ENCODE measurements around the gene PCK2.
"Not testable (repeated sequence)": the region's sequence is repeated elsewhere in the genome, so short reads cannot be mapped to it uniquely, and the experiment has no call there.

Gene PCK2
- long read RNA-seq, transcript PCK2-203 (10 exons, 2,505 nt) = minor isoform, 17 of 954 reads
- long read RNA-seq, transcript PCK2-202 (7 exons, 1,830 nt) = minor isoform, 7 of 954 reads
- long read RNA-seq, transcript PCK2-201 (10 exons, 2,357 nt) = major isoform, 581 of 954 reads
- long read RNA-seq, partial matches to known transcripts = 55 of 954 reads
- long read RNA-seq, other reads (novel, unspliced or antisense) = 293 of 954 reads

- no peak for TF ChIP-seq REST (IDR thresholded peaks at IDR 0.05; ENCODE audit: insufficient replicate concordance, low read depth)
- TF ChIP-seq SPI1 (IDR thresholded peaks at IDR 0.05; ENCODE audit: borderline replicate concordance, low read depth) = peak; percentile 90
- TF ChIP-seq POLR2AphosphoS5 (IDR thresholded peaks at IDR 0.05; ENCODE audit: low read depth) = peak; percentile 85
- DNase-seq (ENCODE audit: low read depth in 1 of 2, low spot score in 1 of 2) = peak; percentile 78 to 92
- H3K27ac ChIP-seq (replicated peaks) = peak within 1 kb of the TSS; percentile 93
- no peaks in the 10 kb centered on the region for H3K27me3 ChIP-seq (ENCODE audit: insufficient read depth, poor library complexity, severe bottlenecking)
- peak within 1 kb of the TSS; percentile 82 for H3K4me3 ChIP-seq (replicated peaks; ENCODE audit: insufficient read depth, low read length)
Measured at GRCh38 chr14:24093901-24094840, at the start of gene PCK2. TSS of gene PCK2 (plus strand) at chr14:24094311. CDS start at chr14:24094406, 95 bp downstream.

DNA sequence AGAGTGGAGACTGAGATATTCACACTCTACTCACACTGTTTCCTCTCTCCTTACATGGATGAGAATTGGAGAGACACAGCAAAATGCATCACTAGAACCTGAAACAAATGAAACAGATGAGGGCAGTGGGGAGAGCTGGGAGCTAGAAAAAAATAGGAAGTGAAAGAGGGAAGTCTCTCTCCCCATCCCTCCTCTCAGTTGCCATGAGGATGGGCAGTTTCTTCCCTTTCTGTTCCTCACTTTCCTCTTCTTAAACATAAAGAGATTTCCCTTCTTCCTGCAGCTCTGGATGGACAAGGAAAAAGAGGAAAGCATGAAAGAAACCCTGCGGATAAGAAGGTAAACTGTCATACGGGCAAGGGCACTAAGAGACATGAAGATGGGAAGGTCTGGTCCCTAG, 45.1 kb upstream of the PCK2 start:
- DNase-seq (ENCODE audit: low read depth in 1 of 2, low spot score in 1 of 2); H3K27ac ChIP-seq (replicated peaks); H3K4me3 ChIP-seq (replicated peaks; ENCODE audit: insufficient read depth, low read length): not testable (repeated sequence)
- peaks cover 18% of the 10 kb centered on the region for H3K27me3 ChIP-seq (ENCODE audit: insufficient read depth, poor library complexity, severe bottlenecking)
- TF ChIP-seq SPI1 (IDR thresholded peaks at IDR 0.05; ENCODE audit: borderline replicate concordance, low read depth) = peak; percentile 94

DNA sequence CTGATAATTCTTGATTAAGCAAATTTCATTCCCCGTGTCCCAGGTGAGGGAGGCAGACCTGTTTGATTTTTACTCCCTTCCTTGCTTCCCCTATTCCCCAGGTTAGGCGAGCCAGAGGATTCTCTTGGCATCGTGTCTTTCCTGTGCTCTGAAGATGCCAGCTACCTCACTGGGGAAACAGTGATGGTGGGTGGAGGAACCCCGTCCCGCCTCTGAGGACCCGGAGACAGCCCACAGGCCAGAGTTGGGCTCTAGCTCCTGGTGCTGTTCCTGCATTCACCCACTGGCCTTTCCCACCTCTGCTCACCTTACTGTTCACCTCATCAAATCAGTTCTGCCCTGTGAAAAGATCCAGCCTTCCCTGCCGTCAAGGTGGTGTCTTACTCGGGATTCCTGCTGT, 43.4 kb upstream of the PCK2 start:
- not testable (repeated sequence) for H3K4me3 ChIP-seq (replicated peaks; ENCODE audit: insufficient read depth, low read length); H3K27ac ChIP-seq (replicated peaks)
- peaks cover 20% of the 10 kb centered on the region for H3K27me3 ChIP-seq (ENCODE audit: insufficient read depth, poor library complexity, severe bottlenecking)

GRCh38 chr14:24051176-24051788, 42.8 kb upstream of the PCK2 start:
- TF ChIP-seq GABPA (IDR thresholded peaks at IDR 0.05; ENCODE audit: low read depth) (no peak), REST (IDR thresholded peaks at IDR 0.05; ENCODE audit: insufficient replicate concordance, low read depth) (no peak), SPI1 (IDR thresholded peaks at IDR 0.05; ENCODE audit: borderline replicate concordance, low read depth) (no peak), POLR2AphosphoS5 (IDR thresholded peaks at IDR 0.05; ENCODE audit: low read depth) (no peak), CTCF (IDR thresholded peaks at IDR 0.05; ENCODE audit: insufficient read depth, low read length) (no peak)
- H3K27me3 ChIP-seq (ENCODE audit: insufficient read depth, poor library complexity, severe bottlenecking) = peaks cover 20% of the 10 kb centered on the region
- DNase-seq (ENCODE audit: low read depth in 1 of 2, low spot score in 1 of 2) = no peak
- no peak overlapping the region for H3K27ac ChIP-seq (replicated peaks)
- peak overlapping the region; percentile 45 for H3K4me3 ChIP-seq (replicated peaks; ENCODE audit: insufficient read depth, low read length)

More for the DNA sequence above, 43.4 kb upstream of the PCK2 start:
- not testable (repeated sequence) for DNase-seq (ENCODE audit: low read depth in 1 of 2, low spot score in 1 of 2)
